ENCODE data around the gene PDE9A.

PDE9A gene

GRCh38 chr21:42745511-42746239, 92.3 kb downstream of the PDE9A start:
- peak; percentile 62 for DNase-seq

DNA sequence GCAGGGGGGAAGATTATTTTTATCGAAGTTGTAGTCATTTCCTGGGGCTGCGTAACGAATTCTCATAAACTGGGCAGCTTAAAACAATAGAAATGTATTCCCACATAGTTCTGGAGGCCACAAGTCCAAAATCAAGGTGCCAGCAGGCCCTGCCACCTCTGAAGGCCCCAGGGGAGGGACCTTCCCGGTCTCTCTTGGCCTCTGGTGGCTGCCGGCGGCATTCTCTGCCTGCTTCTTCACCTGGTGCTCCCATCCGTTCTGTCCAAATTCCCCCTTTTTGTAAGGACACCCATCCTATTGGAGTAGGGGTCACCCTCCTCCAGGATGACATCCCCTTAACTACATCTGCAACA, 92.8 kb downstream of the PDE9A start:
- no peak for DNase-seq

GRCh38 chr21:42746593-42747275, 93.3 kb downstream of the PDE9A start:
- peak; percentile 79 for DNase-seq

DNA sequence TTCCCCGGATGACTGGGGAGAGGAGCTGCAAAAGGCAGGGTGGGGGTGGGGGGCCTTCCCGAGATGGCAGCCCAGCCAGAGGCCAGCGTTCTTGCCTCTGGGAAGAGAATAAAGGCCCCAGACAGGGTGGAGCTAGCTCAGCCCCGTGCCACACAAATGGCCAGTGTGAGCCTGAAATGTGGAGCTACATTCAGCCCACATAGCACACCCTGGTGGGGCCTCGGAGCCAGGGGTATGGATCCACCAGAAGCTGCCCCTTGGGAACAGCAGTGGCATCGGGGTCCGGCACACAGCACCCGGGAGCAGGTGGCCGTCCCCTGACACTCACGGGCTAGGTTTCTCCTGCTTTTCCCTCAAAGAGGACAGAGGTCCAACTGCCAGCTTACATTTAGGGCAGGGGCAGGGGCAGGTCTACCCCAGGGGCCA, 93.9 kb downstream of the PDE9A start:
- DNase-seq, result peak; percentile 61

DNA sequence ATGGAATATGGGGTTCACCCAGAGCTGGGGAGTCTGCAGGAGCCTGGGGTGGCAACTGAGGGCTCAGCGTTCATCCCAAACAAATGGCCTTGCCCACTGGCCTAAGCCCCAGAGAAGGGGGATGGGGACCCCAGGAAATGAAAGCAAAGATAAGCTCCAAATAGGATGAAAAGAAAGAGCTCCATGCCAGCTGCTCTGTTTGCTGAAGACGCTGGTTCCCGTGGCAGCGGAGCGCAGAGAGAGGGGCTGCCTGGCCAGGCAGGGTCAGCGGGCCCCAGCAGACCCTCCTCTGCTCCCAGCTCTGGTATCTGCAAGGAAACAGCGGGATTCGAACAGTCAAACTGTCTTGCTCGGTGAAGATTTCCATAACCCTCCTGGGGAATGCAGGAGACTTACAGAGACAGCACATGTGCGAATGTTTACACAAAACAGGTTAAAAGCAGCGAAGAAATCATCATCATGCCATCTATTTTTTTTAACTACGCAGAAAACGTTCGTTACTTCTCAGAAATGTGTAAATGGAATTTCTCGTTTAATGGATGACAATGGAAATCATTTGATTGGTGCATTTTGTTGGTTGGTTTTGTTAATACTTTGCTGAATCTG, 94.4 kb downstream of the PDE9A start:
- DNase-seq, result no peak

DNA sequence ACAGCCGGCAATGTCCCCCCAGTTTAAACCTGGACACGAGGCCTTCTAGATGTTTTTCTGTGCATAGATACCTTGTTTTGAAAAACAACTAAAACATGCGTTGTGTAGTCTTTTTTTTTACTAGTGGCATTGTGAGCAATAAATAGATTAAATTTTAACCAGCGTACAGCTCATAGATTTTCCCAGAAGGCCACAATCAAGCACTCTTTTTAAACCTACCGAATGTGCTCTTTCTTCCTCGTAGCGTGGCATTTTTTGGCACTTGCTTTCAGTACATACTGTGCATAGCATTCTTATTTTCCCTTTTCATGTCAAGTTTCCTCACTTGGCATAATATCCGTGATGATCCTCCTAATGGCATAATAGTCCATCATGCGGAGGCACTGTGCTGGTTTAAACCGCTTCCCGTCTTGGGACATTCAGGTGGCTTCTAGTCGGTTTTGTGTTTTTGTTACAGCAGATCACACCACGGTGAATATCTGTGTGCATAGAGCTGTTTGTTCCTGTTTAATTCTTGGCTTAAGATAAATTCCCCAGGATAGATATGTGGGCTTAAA, 95.3 kb downstream of the PDE9A start:
- no peak for DNase-seq

DNA sequence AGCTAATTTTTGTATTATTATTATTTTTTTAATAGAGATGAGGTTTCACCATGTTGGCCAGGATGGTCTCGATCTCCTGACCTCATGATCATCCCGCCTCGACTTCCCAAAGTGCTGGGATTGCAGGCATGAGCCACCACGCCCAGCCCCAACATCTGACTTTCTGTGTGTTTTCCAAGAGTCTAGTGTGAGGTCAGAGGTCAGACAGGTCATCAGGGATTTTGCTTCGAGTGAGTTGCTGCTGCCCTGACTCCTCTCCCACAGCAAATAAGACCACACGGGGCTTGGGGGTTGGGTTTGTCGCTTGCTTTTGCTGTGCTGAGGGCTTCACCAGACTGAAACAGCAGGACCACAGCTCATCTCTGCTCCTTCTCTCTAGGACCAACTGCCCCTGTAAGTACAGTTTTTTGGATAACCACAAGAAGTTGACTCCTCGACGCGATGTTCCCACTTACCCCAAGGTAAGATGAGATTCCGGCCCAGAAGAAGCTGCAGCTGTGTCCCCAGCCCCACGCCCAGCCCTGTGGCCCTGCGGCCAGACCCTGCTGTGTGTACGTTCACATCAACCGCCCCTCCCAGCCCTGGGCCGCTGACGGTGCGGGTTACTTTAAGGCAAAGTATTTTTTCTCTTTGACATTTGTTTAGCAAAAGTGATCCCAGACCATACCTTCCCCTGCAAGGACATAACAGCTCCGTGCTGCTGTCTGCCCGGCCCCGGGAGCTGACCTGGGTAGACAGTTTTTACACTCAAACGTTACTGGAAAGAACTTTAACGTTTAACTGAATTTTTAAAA, 97.5 kb downstream of the PDE9A start:
- no peak for DNase-seq

GRCh38 chr21:42751866-42752265, 98.4 kb downstream of the PDE9A start:
- DNase-seq, result no peak

DNA sequence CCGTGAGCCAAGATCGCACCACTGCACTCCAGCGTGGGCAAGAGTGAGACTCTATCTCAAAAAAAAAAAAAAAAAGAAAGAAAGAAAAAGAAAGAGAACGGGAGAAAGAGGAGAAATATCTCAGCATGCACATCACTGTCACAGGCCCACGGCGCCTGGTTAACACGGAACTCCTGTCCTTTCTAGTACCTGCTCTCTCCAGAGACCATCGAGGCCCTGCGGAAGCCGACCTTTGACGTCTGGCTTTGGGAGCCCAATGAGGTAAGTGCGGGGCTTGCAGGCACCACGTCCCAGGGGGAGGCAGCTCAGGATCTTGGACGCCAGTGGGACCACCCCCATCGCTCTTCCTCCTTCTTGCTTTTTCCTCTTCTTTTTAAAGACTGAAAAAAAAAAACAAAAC, 100.4 kb downstream of the PDE9A start:
- DNase-seq, result no peak

- no peak for DNase-seq
Measured at GRCh38 chr21:42754270-42754933, 101.0 kb downstream of the PDE9A start.

DNA sequence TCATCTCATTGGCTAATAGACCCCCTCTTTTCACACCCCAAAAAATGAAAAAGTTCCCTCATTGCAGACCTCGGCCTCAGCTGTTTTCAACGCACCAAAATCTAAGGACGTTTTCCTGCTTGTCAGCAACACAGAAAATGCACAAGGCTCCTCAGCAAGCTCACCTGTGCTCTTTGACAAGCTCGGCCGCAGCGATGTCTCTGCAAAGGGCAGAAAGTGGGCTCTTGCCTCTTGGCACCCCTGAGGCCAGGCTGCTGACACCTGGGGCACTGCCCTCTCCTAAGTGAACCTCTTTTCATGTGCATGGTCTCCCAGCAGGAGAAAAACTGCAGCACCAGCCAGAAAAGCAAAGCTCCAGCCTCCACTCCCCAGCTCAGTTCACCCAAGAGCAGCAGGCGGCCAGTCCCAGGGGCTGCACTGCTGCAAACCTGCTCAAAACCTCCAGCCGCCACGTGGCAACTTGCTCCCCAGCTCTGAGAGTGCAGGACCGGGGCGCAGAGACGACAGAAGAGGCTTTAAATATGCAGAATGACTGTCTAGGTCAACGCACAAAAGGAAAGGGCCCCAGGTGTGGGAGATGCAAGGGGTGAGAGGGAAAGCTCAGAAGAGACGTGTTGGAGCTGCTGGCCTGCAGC, 101.7 kb downstream of the PDE9A start:
- no peak for DNase-seq

- no peak for DNase-seq
Measured at GRCh38 chr21:42755766-42756579, 102.6 kb downstream of the PDE9A start.

DNA sequence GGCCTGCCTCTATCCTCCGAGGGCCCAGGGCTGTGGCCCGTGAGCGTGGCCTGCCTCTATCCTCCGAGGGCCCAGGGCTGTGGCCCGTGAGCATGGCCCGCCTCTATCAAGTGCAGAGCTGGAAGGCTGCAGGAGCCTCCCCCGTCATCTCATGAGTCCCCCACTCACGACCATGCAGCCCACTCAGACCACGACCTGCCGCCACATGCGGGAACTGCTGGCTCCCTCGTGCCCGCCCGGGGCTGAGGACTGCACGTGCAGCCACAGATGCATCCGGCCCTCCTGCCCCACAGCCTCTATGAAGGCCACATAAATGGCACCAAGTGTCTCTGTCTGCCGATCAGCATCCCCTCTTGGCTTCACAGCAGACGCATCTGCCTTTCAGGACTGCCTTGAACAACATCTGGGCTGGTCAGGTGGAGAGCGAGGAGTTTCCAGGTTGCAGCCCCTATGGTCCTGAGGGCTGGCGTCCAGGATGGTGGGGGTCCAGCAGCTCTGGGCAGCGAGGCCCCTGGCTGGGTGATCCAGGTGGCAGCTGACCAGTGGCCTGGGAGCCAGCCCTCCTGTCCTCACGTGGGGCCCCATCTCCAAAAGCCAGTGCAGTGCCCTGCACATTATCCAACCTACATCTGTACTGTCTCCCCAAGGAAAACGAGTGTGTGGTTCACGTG, 103.3 kb downstream of the PDE9A start:
- no peak for DNase-seq

- no peak for DNase-seq
Measured at GRCh38 chr21:42757422-42757821, 104.0 kb downstream of the PDE9A start.

- DNase-seq, result no peak
Measured at GRCh38 chr21:42757826-42758655, 104.6 kb downstream of the PDE9A start.

DNA sequence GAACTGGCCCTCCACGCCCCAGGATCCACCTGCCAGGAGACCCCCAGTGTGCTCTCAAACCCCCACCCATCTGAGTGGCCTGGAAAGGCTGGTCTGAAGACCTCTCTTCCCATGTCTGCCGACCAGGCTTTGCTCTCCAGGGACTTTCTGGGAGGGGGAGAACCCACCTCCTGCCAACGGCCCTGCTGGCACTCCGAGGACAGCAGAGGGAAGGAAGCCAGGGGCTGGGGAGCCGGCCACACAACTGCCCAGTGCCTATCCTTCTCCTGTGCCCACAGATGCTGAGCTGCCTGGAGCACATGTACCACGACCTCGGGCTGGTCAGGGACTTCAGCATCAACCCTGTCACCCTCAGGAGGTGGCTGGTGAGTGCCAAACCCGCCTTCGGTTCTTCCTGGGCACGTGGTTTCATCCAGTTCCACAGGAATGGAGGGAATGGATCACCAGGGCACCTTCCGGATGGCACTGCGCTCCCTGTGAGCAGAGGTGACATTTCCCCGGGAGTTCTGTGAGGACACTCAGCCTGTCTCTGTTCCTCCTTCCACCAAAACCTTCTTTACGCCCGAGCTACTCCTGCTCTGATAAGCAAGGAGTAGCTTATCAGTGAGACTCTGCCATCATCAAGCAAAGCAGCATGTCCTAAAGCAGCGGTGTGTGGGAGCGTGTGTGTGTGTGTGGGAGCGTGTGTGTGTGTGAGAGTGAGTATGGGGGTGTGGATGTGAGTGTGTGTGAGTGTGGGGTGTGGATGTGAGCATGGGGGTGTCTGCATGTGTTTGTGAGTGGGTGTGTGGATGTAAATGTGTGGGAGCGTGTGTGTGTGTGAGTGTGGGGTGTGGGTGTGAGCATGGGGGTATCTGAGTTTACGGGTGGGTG, 105.5 kb downstream of the PDE9A start:
- DNase-seq, result no peak

DNA sequence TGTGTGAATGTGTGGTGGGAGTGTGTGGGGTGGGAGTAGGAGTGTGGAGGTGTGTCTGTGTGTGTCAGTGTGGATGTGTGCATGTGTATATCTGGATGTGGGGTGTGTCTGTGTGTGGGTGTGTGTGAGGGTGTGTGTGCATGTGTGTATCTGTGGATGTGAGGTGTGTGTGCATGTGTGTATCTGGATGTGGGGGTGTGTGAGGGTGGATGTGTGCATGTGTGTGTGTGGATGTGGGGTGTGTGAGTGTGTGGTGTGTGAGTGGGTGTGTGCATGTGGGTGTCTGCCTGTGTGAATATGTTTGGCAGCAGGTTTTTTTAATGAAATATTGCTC, 106.1 kb downstream of the PDE9A start:
- DNase-seq, result no peak

GRCh38 chr21:42760361-42760950, 107.0 kb downstream of the PDE9A start:
- DNase-seq, result no peak
